HEK293T (cell line): ENCODE measurements around the gene FADS3.

ENCODE experiments used
- CTCF ChIA-PET: fragments of 350-600 bp; formaldehyde crosslinking; extraction: SDS; loops from one replicate; lab custom pipeline; 2021; ENCODE audit warnings: antibody characterized with exemption, inconsistent platforms; lab: Yijun Ruan, JAX
- POLR2A ChIA-PET: fragments of 350-600 bp; formaldehyde crosslinking; extraction: SDS; loops from one replicate; lab custom pipeline; 2020; ENCODE audit warnings: antibody characterized with exemption, inconsistent platforms; lab: Yijun Ruan, JAX
- DNase-seq: peaks from one replicate; pipeline ENCODE4 v3.0.0; 2012; ENCODE audit warnings: mixed read lengths; ENCODE audit errors: extremely low spot score
- ARNT ChIP-seq: fragments of 450-650 bp; IDR thresholded peaks from 2 replicates; pipeline ENCODE4 v1.6.1; 2017; ENCODE audit warnings: mild to moderate bottlenecking
- BHLHE40 ChIP-seq: fragments of 450-650 bp; IDR thresholded peaks from 2 replicates; pipeline ENCODE4 v1.6.1; 2016; ENCODE audit warnings: mild to moderate bottlenecking, moderate library complexity, borderline replicate concordance
- CTBP1 ChIP-seq: fragments of 450-650 bp; IDR thresholded peaks from 2 replicates; pipeline ENCODE4 v1.6.1; 2016; ENCODE audit warnings: borderline replicate concordance
- ELF4 ChIP-seq: fragments of 450-650 bp; IDR thresholded peaks from 2 replicates; pipeline ENCODE4 v1.6.1; 2017; ENCODE audit warnings: antibody characterized with exemption
- FOXA1 ChIP-seq: fragments of 450-650 bp; IDR thresholded peaks from 2 replicates; pipeline ENCODE4 v1.6.1; 2016; ENCODE audit warnings: mild to moderate bottlenecking
- FOXK2 ChIP-seq: fragments of 450-650 bp; IDR thresholded peaks from 2 replicates; pipeline ENCODE4 v1.6.1; 2016; ENCODE audit warnings: mild to moderate bottlenecking
- FOXM1 ChIP-seq: fragments of 450-650 bp; IDR thresholded peaks from 2 replicates; pipeline ENCODE4 v1.6.1; 2017; ENCODE audit warnings: mild to moderate bottlenecking, borderline replicate concordance
- HDGF ChIP-seq: fragments of 450-650 bp; IDR thresholded peaks from 2 replicates; pipeline ENCODE4 v1.6.1; 2017; ENCODE audit warnings: antibody characterized with exemption, borderline replicate concordance
- L3MBTL2 ChIP-seq: fragments of 450-650 bp; conservative IDR thresholded peaks from 2 replicates; pipeline ENCODE4 v1.6.1; 2016; ENCODE audit warnings: mild to moderate bottlenecking
- LEF1 ChIP-seq: fragments of 450-650 bp; IDR thresholded peaks from 2 replicates; pipeline ENCODE4 v1.6.1; 2017; ENCODE audit warnings: mild to moderate bottlenecking, borderline replicate concordance
- NFRKB ChIP-seq: fragments of 450-650 bp; IDR thresholded peaks from 2 replicates; pipeline ENCODE4 v1.6.1; 2016; ENCODE audit warnings: mild to moderate bottlenecking, moderate library complexity
- PKNOX1 ChIP-seq: fragments of 450-650 bp; IDR thresholded peaks from 2 replicates; pipeline ENCODE4 v1.6.1; 2016
- SP1 ChIP-seq: fragments of 450-650 bp; IDR thresholded peaks from 2 replicates; pipeline ENCODE4 v1.6.1; 2017
- SUZ12 ChIP-seq: fragments of 450-650 bp; IDR thresholded peaks from 2 replicates; pipeline ENCODE4 v1.6.1; 2016; ENCODE audit warnings: mild to moderate bottlenecking
- TARDBP ChIP-seq: fragments of 450-650 bp; IDR thresholded peaks from 2 replicates; pipeline ENCODE4 v1.6.1; 2016
- ZNF384 ChIP-seq: fragments of 450-650 bp; IDR thresholded peaks from 2 replicates; pipeline ENCODE4 v1.6.1; 2016

FADS3 gene

GRCh38 chr11:61919705-61920631 lies 28.6 kb upstream of the FADS3 start:
- TF ChIP-seq CTBP1 (no peak), SP1 (no peak), L3MBTL2 (no peak), ZNF384 (no peak), SUZ12 (no peak), ARNT (no peak), FOXA1 (no peak), TARDBP (no peak), NFRKB (no peak), PKNOX1 (no peak), LEF1 (no peak), FOXM1 (no peak), FOXK2 (no peak)
- ChIA-PET POLR2A (no interaction called here), CTCF (interaction anchor here (0.6 to 1.5 kb wide), 2 partner anchors 28 to 363 kb away, joined by 3 read pairs; no protein-coding TSS in a partner anchor)
- no peak for DNase-seq

- TF ChIP-seq BHLHE40 (no peak), HDGF (no peak), TARDBP (no peak), SUZ12 (no peak), CTBP1 (no peak), SP1 (no peak), NFRKB (no peak), FOXA1 (no peak), FOXM1 (no peak), ARNT (no peak), FOXK2 (no peak), ZNF384 (no peak), LEF1 (no peak), PKNOX1 (no peak), ELF4 (no peak), L3MBTL2 (no peak)
- no peak for DNase-seq
- CTCF ChIA-PET = interaction anchor here (1.5 kb wide), 1 partner anchor 29 kb away, joined by 3 read pairs; no protein-coding TSS in a partner anchor
- POLR2A ChIA-PET = interaction anchor here (0.5 kb wide), 1 partner anchor 272 kb away, joined by 3 read pairs; no protein-coding TSS in a partner anchor
Observed at GRCh38 chr11:61918938-61919704, 27.8 kb upstream of the FADS3 start.

GRCh38 chr11:61918251-61918937 lies 27.0 kb upstream of the FADS3 start:
- TF ChIP-seq TARDBP (no peak), PKNOX1 (no peak), LEF1 (no peak), SUZ12 (no peak), ARNT (no peak), L3MBTL2 (no peak), HDGF (no peak), ZNF384 (no peak), NFRKB (no peak), SP1 (no peak), FOXK2 (no peak), BHLHE40 (no peak), FOXM1 (no peak), ELF4 (no peak), FOXA1 (no peak), CTBP1 (no peak)
- no peak for DNase-seq
- POLR2A ChIA-PET = interaction anchor here (0.5 kb wide), 1 partner anchor 273 kb away, joined by 3 read pairs; no protein-coding TSS in a partner anchor
- CTCF ChIA-PET = interaction anchor here (1.5 kb wide), 1 partner anchor 29 kb away, joined by 3 read pairs; no protein-coding TSS in a partner anchor

- TF ChIP-seq NFRKB = no peak
- no peak for TF ChIP-seq SUZ12
- TF ChIP-seq FOXA1 = no peak
- TF ChIP-seq LEF1 = 0 out of 2 replicates have a peak, but pooled peaks have one; percentile 36
- TF ChIP-seq L3MBTL2 = no peak
- TF ChIP-seq ELF4 = no peak
- TF ChIP-seq FOXM1 = 0 out of 2 replicates have a peak, but pooled peaks have one; percentile 39
- no peak for TF ChIP-seq FOXK2
- TF ChIP-seq ARNT = no peak
- no peak for TF ChIP-seq ZNF384
- TF ChIP-seq BHLHE40 = no peak
- DNase-seq = peak; percentile 75
- ChIA-PET POLR2A (no interaction called here), CTCF (interaction anchor here (0.9 kb wide), 1 partner anchor 19 kb away, joined by 3 read pairs; no protein-coding TSS in a partner anchor)
Observed at GRCh38 chr11:61917334-61918109, 26.2 kb upstream of the FADS3 start, which contains the start of gene RAB3IL1. Gene RAB3IL1 (minus strand): TSS chr11:61917566. CDS start chr11:61917367, 199 bp downstream.
